Skeletal muscle satellite cell (primary cell): Measurements from ENCODE around the gene HOXB5. TPM values are rescaled to one million over a fixed set of nuclear protein-coding genes. Genes with fewer than 3 reads are reported as not detected.
A peak's percentile ranks its signal among the peaks of the same experiment; 100 is the strongest.

Source experiments
- H3K27me3 ChIP-seq: 2 replicates; pipeline ENCODE4 v1.7.0; 2013; ENCODE audit warnings: low read length; ENCODE audit not compliant: control insufficient read depth, insufficient read depth
- H3K36me3 ChIP-seq: 2 replicates; pipeline ENCODE4 v1.7.0; 2013; ENCODE audit warnings: mild to moderate bottlenecking, control low read depth, low read length; ENCODE audit not compliant: insufficient read depth
- H3K4me1 ChIP-seq: 2 replicates; pipeline ENCODE4 v1.7.0; 2013; ENCODE audit warnings: low read length; ENCODE audit not compliant: control insufficient read depth, insufficient read depth
- H3K4me2 ChIP-seq: 2 replicates; pipeline ENCODE4 v1.7.0; 2013; ENCODE audit warnings: mild to moderate bottlenecking, low read length
- H3K4me3 ChIP-seq: 2 replicates; pipeline ENCODE4 v1.7.0; 2013; ENCODE audit warnings: low read length
- H3K9ac ChIP-seq: 2 replicates; pipeline ENCODE4 v1.7.0; 2013; ENCODE audit warnings: mild to moderate bottlenecking, low read depth, low read length, moderate library complexity
- H3K9me3 ChIP-seq: replicated peaks from 2 replicates; pipeline ENCODE4 v1.7.0; 2013; ENCODE audit warnings: mild to moderate bottlenecking, control low read depth, low read length
- total RNA-seq: library from RNA; depleted of rRNA; stranded (reverse); fragments of >200 nt; gene quantifications from 2 replicates; pipeline ENCODE4 v1.2.3, GENCODE V29; 2012; rRNA removed

The HOXB5 gene
- total RNA-seq = under 0.01 TPM in 2 replicates

DNA sequence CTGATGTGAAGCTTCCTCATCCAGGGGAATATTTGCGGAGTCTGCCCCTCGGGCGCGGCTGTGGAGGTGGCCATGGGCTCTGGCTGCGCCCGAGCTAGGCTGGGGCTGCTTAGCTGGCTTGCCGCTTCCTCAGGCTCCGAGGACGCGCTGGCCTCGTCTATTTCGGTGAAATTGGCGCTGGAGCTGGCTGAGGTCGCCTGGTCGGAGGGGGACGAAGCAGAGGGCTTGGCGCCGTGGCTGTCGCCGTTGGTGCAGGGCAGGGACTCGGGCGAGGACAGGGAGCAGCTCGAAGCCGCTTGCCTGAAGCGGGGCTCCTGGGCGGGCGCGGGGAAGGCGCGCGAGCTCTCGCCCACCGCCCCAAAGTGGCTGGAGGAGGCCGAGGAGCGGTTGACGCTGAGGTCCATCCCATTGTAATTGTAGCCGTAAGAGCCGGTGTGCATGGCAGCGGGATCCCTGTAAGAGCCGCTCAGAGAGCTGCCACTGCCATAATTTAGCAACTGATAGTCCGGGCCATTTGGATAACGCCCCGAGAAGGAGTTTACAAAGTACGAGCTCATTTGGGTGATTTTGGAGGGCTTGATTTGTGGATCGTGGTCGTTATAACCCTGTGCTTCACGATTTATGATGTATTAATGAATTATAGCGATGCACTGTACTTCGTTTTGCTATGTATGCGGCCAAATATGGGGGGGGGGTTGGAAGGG lies at the start of gene HOXB5:
HOXB5 (minus strand) TSS at position 654 of the 704 bp plus-strand sequence; CDS start at position 557, 97 bp downstream.
- Histone ChIP-seq H3K9ac (peak within 1 kb of the TSS; percentile 69), H3K27me3 (no peaks in the 10 kb centered on the region), H3K9me3 (no peaks in the 10 kb centered on the region), H3K4me1 (peaks cover 15% of the 10 kb centered on the region), H3K4me2 (peak within 1 kb of the TSS; percentile 97), H3K36me3 (peaks cover 7% of the 10 kb centered on the region), H3K4me3 (peak within 1 kb of the TSS; percentile 70)

DNA sequence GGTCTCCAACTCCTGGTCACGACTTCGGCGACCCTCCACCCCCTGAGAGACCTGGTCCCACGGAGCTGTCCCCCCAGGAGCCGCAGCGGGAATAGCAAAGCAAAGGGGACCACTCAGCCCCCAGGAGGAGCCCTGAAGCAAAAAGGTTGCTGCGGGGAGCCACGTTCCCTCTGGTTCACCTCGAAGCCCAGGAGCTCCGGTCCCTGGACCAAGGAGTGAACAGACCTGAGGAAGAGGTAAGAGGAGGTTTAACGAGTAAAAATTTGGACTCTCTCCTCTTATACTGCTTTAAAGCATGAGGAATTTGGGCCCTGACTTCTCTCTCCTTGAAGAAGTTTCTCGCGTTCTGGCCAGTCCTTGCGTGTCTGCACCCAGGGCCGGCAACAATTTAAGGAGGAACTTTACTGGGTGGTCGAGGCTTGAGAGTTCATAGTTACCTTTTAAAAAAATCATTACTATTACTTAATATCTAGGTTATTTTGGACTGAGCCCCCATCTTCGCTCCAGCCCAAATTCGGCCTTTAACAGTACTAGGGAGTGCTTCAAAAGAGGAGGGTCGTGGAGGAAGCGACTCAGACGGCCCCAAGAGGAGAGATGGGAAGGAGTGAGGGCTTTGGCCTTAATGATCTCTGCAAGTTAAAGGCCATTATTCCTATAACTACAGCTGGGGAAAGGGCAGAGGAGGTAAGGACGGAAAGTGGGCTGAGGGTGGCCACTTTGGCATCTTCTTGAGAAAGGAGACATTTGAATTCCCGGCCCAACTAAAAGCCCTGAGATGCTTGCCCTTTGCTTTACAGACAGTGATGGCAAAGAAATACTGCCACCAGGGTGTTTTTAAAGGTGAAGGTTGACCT lies 49.5 kb upstream of the HOXB5 start:
- Histone ChIP-seq H3K4me1 (peaks cover 4% of the 10 kb centered on the region), H3K4me2 (no peak overlapping the region), H3K36me3 (no peaks in the 10 kb centered on the region), H3K9me3 (no peaks in the 10 kb centered on the region), H3K9ac (no peak overlapping the region), H3K27me3 (peaks cover 97% of the 10 kb centered on the region), H3K4me3 (no peak overlapping the region)

DNA sequence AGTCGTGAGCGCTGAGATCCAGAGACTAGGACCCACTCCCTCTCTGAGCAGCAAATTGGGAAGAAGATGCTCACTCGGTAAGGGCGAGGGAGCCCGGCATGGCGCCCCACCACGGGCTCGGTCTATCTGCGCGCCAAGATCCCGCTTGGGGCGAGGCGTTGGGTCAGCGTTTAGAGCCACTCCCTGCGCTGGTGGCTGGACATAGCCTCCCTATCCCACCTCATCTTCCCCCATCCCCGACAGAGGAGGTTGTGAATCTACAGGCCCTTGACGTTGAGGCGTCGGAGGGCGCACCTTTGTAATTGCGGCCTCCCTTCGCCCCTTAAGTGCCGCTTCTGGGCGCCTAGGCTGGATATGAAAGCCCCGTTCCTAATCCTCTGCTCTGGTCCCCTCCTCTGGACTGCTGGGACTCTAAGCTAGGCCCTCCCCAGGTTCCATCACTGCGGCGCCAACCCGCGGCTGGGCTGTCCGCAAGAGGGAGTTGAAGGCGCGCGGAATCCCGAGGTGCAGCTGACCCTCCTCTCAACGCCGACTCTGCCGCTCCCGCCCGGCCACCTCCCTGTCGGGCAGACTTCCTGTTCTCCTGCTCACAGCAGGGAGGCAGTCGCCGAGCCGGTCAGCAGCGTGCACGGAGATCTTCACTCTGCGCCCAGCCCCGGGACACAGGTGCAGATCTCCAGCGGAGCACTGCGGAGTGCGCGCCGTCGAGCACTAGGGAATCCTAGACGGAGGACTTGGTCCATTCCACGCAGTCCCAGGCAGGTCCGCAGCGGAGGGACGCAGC lies 48.7 kb upstream of the HOXB5 start:
- no peak overlapping the region for H3K4me3 ChIP-seq
- no peaks in the 10 kb centered on the region for H3K9me3 ChIP-seq
- H3K27me3 ChIP-seq = peaks cover 97% of the 10 kb centered on the region
- H3K4me2 ChIP-seq = no peak overlapping the region
- no peaks in the 10 kb centered on the region for H3K4me1 ChIP-seq
- no peak overlapping the region for H3K9ac ChIP-seq
- no peaks in the 10 kb centered on the region for H3K36me3 ChIP-seq

DNA sequence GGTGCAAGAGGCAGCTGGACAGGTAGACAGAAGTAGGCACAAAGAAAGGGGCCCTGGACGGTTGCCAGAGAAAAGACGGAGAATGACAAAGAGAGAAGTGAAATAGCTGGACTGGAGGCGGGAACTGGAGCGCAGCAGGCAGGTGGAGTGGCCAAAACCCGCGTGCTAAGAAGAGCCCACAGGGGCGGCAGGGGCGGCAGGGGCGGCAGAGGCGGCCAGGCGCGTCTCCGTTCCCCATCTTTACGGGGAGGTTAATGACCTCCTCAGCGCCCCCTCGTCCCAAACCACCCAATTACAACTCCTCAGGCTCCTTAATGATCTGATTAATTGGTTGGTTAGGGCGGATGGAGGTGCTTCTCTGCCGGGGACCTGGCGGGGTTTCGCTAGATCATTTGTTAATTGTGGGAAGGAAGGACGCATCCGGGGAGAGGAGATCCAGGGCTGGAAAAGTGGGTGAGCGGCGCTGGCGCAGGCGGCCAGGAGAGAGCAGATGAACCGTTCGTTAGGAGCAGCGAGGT lies 48.0 kb upstream of the HOXB5 start:
- Histone ChIP-seq H3K4me2 (no peak overlapping the region), H3K4me1 (no peaks in the 10 kb centered on the region), H3K9ac (no peak overlapping the region), H3K4me3 (no peak overlapping the region), H3K36me3 (no peaks in the 10 kb centered on the region), H3K9me3 (no peaks in the 10 kb centered on the region), H3K27me3 (peaks cover 99% of the 10 kb centered on the region)

DNA sequence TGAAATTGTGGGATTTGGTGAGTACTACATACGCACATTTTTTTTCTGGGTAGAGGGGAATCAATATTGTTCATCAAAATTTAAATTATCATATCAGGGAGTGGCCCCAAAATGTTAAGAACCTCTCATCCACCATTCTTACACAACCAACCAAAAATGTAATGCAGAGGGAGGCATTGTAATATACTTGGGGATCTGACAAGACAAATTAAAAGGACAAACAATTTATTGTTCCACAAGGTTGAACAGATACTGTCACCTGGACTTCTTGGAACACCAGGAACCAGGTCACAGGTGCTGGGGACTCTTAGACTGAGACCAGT lies 47.2 kb upstream of the HOXB5 start:
- Histone ChIP-seq H3K36me3 (no peaks in the 10 kb centered on the region), H3K9ac (no peak overlapping the region), H3K9me3 (no peaks in the 10 kb centered on the region), H3K4me1 (no peaks in the 10 kb centered on the region), H3K4me3 (no peak overlapping the region), H3K27me3 (peaks cover 98% of the 10 kb centered on the region), H3K4me2 (no peak overlapping the region)

DNA sequence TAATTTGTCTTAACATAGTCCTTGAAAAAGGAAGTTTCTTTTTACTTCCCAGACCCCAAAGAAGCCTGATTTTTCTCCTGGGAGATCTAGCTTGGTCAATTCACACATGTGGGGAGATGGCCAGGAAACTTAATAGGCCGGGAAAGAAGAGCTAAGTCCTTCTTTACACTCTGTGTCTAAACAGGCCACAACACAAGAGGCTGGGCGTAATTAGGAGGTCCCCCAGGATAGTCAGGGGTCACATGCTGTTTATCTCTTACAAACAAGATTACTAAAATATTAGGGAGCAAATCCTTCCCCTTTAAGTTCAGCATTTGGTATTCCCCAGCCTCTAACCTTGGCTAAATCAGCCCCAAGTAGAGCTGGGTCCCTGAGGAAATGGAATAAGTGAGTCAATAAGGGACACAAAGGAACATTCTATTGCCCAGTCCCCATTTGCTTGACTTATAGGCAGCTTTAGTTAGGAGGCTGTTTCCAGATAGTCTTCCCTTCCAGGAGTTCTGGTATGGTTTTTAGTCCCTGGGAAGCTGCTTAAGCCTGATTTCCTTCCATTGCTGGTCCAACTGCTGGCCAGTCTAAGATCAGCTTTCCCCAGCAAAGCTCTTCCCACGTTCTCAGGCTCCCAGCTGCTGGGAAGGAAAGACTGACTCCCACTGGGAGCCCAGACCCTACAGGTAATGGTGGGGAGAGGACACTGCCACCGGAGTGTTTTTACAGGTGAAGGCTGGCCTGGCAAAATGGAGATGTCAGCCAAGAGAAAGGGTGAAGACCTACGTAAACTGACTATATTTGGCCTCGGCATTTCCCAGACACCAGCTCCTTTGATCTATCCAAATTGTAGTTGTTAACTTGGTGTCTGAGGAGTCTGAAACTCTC lies 46.6 kb upstream of the HOXB5 start:
- H3K9me3 ChIP-seq = no peaks in the 10 kb centered on the region
- H3K27me3 ChIP-seq = peaks cover 98% of the 10 kb centered on the region
- no peak overlapping the region for H3K9ac ChIP-seq
- H3K4me1 ChIP-seq = no peaks in the 10 kb centered on the region
- H3K4me2 ChIP-seq = no peak overlapping the region
- H3K36me3 ChIP-seq = no peaks in the 10 kb centered on the region
- no peak overlapping the region for H3K4me3 ChIP-seq

DNA sequence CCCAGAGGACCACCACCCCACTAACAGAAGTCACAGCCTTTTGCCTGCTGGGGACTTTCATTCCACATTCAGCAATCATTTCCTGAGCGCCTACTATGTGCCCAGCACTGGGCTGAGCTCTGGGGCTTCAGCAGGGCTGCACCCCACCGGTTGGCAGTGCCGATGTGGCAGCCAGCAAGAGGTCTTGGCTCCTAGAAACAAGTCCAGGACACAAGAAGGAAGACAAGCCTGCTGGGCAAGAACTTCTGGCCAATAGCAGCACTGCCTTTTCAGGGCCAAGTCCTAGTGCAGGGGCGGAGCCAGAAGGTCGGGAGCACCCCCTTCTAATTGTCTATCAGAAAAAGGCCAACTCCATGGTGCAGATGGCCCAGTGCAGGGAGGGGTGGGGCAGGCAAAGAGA lies 45.6 kb upstream of the HOXB5 start:
- peaks cover 98% of the 10 kb centered on the region for H3K27me3 ChIP-seq
- no peaks in the 10 kb centered on the region for H3K36me3 ChIP-seq
- H3K9me3 ChIP-seq = no peaks in the 10 kb centered on the region
- H3K4me2 ChIP-seq = no peak overlapping the region
- H3K4me3 ChIP-seq = no peak overlapping the region
- no peak overlapping the region for H3K9ac ChIP-seq
- H3K4me1 ChIP-seq = no peaks in the 10 kb centered on the region

DNA sequence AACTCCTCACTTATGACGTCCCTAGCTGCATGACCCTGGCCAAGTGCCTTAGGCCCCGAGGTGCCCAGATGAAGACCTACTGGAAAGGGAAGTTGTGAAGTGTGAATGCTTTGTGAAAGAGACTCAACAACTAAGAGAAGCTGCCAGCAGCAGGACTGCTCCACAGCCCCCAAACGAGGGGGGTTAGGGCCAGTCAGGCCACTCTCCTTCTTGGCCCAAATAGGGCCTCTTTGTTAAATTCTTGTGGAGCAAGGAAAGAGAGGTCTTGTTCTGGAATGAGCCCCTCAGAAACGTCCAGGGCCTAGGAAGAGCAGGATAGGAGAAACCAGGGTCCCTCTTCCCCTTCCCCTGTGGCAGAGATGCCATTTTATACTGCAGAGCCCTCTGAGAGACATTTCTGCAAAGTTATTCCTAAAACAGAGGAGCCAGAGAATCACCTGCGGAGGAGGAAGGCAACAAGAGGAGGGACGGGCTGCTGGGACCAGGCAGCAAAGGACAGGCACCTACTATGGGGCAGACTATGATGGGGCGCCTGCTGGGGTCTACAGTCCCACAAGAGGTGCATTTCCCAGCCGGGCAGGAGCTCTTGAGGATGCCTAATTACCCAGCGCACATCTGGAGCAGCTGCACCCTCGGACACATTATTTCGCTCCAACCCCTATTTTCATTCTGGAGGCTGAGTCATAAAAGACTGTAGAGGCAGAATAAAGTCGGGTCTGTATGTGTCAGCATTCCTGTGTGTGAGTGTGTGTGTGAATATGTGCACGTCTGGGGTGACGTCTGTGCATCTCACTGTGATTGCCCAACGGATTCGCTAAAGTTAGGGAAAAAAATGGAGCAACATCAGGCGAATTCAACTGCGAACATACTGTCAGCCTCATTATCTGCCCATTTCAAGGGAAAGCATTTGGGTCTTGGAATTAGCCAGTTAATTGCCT lies 44.0 kb upstream of the HOXB5 start:
- Histone ChIP-seq H3K36me3 (no peaks in the 10 kb centered on the region), H3K4me3 (no peak overlapping the region), H3K4me1 (no peaks in the 10 kb centered on the region), H3K9ac (no peak overlapping the region), H3K4me2 (no peak overlapping the region), H3K27me3 (peaks cover 96% of the 10 kb centered on the region), H3K9me3 (no peaks in the 10 kb centered on the region)

DNA sequence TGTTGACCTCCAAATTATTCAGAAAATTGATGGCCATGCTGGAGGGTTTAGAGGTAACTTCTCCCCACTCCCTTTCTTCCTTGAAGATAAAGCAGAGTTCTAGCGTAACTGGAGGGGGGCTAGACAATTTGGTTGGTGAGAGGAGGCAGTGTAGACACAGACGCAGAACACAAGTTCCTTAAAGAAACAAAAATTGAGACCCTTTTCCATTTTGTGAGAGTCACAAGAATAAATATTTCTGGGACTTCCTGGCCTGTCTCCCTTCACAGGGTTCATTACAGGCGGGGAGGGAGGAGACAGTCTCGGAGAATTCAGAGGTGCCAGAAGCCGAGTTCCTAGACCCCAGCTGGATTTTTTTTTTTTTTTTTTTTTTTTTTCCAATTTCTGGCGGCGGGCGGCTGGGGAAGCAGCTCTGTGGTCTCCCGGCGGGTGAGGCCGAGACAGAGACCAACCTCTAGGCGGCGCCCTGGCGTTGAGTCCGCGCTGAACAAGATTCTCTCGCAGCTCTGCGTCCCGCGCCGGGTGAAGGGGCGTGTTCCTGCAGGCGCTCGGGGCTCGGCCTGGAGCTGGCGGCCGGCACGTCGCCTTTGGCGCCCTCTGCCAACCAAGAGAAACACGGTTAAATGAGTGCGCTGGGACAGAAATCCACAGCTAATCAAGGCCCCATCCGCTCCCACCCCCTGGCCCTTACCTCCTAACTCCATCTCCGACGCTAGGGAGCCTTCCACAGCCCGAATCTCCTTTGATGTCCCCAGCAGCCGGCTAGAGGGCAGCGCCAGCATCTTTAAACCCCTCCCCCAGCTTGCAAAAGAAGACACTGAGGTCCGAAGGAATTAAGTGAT lies 42.8 kb upstream of the HOXB5 start:
- no peaks in the 10 kb centered on the region for H3K36me3 ChIP-seq
- no peaks in the 10 kb centered on the region for H3K9me3 ChIP-seq
- H3K9ac ChIP-seq = no peak overlapping the region
- no peak overlapping the region for H3K4me2 ChIP-seq
- no peak overlapping the region for H3K4me3 ChIP-seq
- no peaks in the 10 kb centered on the region for H3K4me1 ChIP-seq
- peaks cover 96% of the 10 kb centered on the region for H3K27me3 ChIP-seq
